Fibroblast of the conjunctiva (primary cell): Measurements from ENCODE around the gene PDHX.

Source experiments
- DNase-seq: peaks from one replicate; pipeline ENCODE4 v3.0.0-alpha.2; 2010; ENCODE audit warnings: low read depth

PDHX gene

DNA sequence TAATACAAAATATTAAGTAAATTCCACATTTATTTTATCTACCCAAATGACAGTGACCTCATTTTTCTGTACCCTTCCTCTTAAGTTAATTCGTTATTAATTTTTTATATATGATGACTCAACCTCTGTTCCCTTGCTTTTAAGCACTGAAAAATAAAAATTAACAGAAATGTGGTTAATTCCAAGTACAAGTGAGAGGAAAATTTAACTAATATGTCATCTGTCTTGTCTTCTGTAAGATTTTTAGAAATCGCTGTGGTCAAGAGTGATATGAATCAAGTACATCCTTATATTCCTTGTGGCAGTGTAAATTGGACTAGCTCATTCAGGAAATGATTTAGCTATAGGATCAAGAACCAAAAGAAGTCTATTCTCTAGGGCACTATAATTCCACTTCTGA, 74.5 kb downstream of the PDHX start:
- DNase-seq: no peak

DNA sequence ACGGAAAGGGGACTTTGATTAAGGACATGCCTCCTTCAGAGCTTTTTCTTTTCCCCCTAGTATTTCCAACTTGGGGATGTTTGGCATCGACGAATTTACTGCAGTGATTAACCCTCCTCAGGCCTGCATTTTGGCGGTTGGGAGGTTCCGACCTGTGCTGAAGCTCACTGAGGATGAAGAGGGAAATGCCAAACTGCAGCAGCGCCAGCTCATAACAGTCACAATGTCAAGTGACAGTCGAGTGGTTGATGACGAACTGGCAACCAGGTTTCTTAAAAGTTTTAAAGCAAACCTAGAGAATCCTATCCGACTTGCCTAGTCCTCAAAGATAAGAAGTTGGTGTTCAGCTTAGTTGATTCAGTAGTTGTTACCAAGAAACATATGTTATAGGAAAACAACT, 78.4 kb downstream of the PDHX start:
- no peak for DNase-seq

DNA sequence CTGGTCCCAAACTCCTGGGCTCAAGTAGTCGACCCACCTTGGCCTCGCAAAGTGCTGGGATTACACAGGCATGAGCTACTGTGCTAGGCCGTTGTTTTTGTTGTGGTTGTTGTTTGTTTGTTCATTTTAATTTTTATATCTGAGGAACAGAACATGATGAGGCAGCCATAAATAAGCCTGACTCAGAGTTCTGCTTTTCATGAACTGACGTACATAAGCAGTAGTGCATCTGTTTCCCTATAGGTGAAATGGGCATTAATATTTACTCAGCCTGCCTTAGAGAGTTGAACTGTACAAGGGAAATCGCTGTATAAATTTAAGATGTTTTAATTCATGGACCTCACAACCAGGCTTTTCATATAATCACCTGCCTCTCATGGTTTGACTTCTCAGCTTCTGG, 80.5 kb downstream of the PDHX start:
- no peak for DNase-seq

DNA sequence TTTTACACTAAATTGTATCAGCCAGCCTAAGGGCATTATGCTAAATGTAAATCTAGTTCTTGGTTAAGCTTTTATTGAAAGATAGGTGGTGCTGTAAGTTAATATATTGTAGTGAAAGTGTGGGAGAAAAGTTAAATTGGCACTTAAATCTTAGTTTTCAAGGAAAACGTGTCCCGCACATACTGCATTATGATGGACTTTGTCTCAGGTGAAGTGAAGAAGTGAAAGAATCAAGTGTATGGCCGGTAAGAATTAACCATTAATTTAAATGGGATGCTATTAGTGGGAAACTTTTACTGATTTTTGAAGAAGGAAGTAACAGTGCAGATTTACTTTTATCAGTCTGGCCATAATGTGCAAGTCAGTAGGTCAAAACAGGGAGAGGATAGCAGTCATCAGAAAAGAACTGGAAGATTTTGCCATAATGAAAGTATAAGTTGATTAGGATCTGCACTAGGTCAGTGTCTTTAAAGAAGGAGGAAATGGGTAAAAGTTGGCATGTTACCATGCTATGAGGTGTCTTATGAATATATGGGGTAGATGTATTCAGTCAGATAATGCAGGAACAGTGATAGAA, 81.6 kb downstream of the PDHX start:
- DNase-seq: no peak

DNA sequence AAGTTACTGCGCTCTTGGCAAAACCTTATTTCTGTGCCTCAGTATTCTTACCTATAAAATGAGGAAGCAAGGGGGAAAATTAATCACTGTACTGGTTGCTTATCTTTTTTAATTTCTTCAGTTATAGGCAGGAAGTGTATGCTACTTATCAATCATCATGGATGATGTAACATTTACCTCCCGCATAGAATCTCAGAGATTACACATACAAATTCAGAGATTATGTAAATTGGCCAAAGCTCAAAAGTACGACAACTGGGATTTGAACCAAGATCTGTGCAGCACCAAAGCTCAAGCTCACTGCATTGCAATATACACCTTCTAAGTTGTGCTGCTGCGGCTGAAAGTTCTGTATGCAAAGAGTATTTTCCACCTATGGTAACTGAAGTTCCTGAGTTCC, 83.0 kb downstream of the PDHX start:
- DNase-seq: no peak

DNA sequence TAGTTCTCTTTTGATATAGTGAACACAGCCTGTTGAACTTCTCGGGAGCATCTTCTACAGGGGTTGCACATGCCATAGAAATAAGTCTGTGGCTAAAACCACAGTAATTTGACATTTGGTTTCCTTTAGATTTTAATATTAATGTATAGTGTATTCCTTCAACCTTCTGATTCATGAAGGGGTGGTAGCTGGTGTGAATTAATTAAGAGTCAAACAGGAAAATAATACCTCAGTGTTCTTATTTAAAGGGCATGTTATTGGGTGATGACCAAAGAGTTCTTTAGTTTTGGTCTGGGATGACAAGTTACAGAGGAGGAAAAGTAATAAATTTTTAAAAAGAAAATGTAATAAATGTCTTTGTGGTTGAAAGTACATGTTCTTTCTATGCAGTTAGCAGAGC, 86.8 kb downstream of the PDHX start:
- DNase-seq: no peak

DNA sequence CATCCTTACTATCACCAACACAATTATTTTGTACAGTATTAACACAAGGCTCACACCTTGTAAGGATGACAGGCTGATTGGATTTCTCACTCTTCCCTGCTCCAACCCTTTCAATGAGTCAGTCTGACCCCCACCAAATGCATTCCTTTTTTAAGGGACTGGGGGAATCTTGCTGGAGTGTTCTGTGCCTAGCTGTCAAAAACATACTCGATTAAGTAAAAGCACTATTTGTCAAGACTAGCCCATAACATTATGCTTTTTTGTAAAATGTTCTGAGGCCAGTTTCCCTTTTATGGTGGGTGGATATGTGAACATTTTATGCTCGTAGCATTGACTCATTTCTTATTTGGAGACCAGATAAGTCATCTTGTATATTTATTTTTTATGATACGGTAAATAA, 87.2 kb downstream of the PDHX start:
- DNase-seq: no peak

DNA sequence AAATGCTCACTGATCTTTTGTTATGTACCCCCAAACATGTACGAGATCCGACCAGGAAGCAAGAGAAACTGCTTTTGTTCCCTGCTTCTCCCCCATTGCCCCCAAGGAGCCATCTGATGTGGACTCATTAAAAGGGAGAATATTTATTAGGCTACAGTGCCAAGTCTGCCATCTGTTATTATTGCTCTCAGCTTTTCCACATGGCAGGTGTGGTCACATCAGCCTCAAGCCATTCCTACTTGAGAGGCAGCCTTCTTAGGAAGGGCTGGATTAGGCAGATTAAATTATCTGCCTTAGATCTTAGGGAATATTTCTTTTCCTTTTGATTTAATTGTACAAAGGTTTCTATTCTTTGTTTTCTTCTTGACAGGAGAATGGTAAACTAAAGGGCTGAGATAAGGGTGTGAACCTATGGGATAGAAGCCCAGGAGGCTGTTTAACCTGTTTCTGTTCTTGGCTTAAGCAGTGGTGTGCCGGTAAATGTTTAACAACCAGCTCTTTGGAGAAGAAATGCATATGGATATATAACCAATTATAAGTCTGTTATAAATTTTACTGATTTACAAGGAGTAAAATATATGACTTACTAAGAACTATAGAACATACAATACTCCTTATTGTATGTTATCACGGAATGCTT, 88.8 kb downstream of the PDHX start:
- DNase-seq: no peak

DNA sequence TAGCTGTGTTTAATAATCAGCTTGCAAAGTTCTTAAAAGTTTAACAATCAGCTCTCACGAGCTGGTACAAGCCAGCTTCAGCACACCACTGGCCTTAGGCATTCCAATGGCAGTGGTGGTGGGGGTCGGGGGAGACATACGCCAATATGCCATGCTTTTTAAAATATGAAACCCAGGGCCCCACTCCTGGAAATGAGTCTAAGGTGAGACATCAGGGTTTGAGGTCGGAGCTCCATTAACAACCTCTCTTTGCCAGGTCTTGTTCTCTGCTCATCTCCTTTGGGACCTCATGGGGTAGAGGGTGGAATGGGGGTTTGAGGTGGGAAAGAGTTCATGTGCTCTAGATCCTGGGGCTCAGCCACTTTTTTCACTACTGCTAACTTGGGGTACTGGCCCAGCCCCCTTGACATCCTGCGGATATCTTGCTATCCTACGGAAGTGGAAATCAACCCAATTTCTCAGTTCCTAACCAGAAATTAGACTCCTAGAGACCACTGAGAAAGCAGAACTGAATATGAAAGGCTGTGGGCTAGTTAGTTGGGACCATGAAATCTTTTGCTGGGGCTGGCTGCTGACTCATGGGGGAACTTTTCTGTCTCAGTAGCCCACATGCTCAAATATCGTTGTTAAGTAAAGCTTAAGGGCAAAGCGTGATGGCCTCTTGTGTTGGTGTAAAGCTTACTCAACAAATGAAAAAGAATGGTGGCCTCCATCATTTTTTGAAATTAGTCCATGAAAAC, 90.1 kb downstream of the PDHX start:
- no peak for DNase-seq

DNA sequence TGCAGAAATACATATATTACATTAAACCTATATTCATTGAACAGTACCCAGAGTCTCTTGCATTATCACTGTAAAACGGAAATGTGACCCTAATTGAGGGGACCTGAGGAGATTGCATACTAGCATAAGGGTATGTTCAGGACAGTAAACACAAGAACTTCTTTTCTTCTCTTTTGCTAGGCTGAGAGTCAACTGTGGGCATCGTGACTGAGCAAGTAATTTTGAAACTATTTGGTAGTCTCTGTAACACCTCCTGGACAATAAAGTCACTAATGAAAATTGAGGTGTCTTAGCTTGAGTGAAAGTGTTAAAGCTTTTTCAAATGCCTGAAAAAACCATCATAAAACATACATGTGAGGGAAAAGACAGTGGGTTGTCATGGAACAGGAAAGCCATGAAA, 90.9 kb downstream of the PDHX start:
- no peak for DNase-seq

DNA sequence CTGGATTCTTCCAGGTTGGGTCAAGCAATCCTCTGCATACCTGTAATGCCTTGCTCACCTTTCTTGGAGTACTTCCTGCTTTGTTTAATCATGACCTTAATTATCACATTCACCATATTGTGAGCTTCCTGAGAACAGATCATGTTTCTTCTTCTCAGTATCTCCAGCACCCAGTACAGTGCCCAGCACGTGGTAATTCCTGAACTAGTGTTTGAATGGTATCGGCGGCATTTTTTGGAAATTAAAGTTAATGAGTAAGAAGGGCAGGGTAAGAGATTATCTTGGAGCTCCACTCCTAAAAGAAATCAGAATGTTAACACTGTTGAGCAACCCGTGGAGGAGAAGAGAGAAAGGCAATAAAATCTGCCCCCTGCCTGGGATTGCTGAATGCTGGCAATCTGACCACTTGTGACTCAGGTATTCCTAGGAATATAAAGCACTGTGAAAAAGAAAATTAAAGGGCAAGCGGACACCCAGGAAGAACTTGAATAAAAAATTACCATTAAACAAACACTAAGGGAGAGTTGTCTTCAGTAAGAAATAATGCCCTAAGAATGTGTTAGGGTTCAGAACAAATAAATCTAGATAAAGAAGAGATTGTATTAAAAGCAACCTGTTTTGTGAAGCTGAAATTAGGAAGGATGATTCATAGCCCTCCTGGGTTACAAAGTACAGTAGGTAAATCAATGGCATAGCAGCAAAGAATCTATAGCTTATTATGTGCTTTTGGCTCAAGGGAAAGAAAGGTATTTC, 92.9 kb downstream of the PDHX start:
- DNase-seq: no peak

DNA sequence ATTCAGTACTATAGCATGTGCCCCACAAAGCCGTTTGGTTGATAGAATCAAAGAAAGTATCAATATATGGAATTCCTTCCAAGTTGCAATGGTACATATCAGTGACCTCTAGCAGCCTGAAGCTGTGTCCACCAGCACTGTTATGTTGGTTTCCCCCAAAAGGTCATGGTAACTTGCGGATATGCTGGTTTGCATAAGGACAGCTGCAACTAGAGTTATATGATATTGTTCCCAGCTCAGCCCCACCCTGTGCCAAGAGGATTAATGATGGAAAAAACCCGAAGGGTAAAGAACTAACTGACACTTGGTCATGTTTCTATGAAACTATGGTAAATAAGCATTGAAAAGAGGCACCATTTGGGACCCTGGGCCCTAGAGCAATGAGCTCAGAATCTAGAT, 93.5 kb downstream of the PDHX start:
- no peak for DNase-seq

DNA sequence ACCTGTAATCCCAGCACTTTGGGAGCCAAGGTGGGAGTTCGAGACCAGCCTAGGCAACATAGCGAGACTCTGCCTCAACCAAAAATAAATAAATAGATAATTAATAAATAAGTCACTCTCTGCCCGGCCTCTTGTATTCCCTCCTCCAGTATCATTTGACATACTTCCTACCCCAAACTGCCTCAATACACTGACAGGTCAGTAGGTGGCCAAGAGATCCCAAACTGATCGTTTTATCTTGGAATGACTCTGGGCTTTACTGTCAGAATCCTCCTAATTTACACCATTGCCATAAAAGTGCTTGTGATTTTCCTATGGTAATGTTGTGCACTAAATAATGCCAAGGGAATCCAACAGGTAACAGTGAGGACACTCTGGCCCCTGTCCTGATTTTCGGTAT, 94.2 kb downstream of the PDHX start:
- DNase-seq: no peak

DNA sequence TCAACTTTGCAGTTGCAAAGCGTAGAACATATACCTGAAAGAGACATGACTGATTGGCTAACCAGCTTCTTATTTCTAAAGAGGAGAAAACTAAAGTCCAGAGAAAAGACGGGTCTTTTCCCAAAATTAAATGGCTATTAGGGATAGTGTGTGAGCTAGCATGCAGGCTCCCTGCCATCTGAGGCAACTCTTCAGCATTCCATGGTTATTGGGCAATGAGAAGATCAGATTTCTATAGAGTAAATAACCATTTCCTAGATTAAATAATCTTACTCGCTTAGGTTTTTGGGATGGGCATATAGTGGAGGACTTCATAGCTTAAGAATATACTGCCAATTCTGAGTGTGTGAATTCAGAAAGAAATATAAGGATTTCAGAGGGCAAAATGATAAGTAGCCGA, 95.0 kb downstream of the PDHX start:
- no peak for DNase-seq

DNA sequence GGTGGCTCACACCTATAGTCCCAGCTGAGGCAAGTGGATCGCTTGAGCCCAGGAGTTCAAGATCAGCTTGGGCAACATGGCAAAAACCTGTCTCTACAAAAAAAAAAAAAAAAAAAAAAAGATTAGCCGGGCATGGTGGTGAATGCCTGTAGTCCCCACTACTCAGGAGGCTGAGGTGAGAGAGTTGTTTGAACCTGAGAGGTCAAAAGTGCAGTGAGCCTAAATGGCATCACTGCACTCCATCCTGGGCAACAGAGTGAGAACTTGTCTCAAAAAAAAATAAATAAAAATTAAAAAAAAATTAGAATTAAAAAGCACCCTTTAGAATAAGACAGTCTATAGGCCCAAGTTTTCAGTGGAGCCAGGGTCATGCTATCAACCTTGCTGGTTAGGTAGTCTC, 95.5 kb downstream of the PDHX start:
- DNase-seq: no peak

DNA sequence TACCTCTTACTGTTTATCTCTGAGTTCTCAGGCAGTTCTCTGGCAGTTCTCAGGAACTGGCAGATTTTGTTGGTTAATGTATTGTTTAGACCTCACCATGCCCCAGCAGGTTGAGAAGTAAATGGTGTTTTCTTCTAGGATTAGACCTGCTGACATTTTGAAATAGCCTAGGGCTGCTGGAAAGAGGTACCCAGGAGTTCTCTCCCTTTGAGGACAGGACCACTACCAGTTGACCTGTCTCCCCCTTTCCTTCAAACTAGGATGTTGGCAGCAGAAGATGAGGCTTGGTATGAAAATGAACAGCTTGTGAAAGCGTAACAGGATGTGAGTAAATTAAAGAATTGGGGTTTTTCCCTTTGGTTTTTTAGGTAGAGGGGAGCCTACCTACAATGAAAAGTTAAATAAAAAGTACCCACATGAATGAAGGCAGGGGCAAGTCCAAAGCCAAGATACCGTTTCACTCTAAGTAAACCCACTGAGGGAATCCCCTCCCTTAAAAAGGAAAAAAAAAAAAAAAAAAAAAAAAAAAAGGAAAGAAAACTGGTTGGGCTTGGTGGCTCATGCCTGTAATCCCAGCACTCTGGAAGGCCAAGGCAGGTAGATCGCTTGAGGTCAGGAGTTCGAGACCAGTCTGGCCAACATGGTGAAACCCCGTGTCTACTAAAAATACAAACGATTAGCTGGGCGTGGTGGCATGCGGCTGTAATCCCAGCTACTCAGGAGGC, 96.2 kb downstream of the PDHX start:
- DNase-seq: no peak

DNA sequence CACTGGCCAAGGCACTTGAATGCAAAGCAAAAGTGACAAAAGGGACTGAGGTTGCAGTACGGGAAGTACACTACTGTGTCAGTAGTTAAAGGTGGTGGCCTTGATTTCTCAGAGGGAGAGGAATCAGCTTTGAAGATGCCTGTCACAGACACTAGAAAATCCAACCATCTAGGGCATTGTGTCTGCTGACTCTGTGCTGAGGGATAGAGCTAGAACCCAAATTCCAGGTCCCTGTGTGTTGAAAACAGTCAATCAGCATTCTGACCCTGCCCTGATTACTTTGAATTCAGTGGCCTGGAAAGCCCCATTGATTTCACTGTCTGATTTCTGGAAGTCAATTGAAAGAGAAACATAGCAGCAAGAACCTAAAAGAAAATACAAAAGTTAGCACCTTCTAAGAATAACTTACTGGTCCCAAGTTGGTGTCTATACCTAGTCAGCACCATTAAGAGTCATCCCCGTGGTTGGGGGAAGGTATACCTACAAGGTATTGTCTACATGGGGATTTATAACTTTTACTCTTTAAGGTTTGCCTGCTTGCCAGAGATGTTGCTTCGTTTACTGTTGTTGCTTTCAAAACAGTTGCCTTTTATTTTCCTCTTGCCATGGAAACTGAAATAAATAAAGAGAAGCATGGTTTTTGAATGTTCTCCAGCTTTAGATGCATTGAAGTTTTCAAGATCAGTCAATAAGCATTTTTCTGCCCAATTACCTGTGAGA, 97.3 kb downstream of the PDHX start:
- DNase-seq: no peak

DNA sequence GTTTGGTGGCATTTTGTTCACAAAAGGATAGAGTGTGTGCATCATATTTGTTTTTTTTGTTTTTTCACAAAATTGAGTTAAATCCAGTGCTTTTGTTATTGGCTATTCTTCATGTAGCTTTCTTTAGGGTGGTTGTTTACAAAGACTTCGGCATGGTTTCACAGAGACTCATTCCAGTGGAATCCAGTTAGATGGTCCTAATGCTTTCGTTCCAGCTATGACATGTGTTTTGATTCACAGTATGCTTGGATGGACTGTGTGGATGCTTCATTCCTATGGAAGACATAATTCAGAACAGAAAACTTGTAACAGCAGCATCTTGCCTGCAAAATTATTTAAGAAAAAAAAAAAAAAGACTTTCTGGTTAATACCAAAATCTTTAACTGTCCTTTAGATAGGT, 97.9 kb downstream of the PDHX start:
- peak; percentile 84 for DNase-seq

DNA sequence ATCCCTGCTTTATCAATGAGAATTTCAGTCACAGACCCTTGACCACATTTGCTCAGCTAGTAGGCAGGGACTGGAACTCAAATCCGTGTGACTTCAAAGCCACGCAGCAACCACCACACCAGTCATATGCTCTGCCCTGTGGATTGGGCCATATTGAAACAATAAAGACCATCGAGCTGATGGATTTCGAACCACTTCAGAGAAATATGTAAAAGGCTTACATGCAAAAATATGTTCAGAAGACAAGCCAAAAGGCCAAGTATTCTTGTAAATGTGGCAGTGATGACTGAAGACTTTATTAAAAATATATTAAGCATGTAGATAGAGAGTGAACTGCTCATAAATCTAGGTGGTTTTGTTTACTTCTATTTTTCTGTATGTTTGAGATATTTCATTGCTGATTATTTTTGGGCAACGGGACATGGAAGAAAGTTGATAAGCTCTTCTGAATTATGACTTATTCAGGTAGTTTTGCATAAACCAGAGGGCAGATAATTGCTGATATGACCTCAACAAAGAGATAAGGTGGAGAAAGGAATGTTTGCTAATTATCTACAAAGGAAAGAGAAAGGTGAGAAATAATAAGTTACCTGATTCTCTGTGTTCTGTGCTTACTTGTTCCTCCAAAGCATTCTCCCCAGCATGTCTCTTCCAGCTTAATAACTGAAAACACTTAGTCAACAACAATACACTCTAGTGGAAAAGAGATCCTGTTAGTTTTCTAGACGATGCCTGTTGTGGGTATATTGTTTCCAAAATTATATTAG, 99.4 kb downstream of the PDHX start:
- no peak for DNase-seq

DNA sequence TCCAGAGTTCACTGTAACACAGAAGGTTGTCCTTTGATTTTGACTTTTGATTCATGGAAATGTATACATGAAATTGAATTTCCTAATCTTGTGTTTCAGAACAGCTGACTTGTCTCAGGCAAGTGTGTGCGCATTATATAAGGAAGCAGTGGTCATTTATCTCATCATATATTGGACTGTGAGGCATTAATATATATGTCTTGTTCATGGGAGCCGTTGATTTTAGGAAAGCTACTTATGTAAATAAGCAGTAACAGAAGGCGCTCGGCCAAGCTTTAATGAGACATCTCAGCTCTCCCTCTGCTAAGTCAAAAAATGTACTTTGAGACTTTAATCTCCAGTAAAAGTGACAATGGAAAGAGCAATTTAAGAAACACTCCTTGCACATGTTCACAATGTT, 100.5 kb downstream of the PDHX start:
- no peak for DNase-seq
